Measurements from ENCODE around the gene TAF11L14. TPM values are rescaled to one million over a fixed set of nuclear protein-coding genes. Genes with fewer than 3 reads are reported as not detected.
"Not testable (repeated sequence)": the region's sequence is repeated elsewhere in the genome, so short reads cannot be mapped to it uniquely, and the experiment has no call there.

Gene TAF11L14
- total RNA-seq, 1 experiment from 2014 or later: not detected

DNA sequence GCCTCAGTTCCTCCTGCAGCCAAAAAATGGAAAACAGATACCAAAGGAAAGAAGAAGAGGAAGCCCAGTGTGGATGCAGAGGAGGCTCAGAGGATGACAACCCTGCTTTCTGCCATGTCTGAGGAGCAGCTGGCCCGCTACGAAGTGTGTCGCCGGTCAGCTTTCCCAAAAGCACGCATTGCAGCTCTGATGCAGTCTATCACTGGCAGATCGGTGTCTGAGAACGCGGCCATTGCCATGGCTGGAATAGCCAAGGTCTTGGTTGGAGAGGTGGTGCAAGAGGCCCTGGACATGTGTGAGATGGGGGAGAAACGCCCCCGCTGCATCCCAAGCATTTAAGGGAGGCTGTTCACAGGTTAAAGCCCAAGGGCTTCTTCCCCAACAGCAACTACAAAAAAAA is 15.0 kb downstream of the TAF11L14 start:
- WGBS (ENCODE audit: extremely low coverage, insufficient read length, low lambda C conversion rate): no CpG with 5 or more reads among the region's 10 CpGs
- not testable (repeated sequence) for H3K4ac ChIP-seq (ENCODE audit: low read depth, low read length); H3K14ac ChIP-seq (ENCODE audit: insufficient read depth, low read length); H3K27me3 ChIP-seq (ENCODE audit: insufficient read depth, low read length); H3K18ac ChIP-seq (ENCODE audit: insufficient read length, low read depth, low read length); H3K9ac ChIP-seq (ENCODE audit: extremely low read depth, insufficient read length, low read length); H3K9me3 Mint-ChIP-seq; H2BK12ac ChIP-seq (ENCODE audit: insufficient read length, low read depth, low read length); H2BK120ac ChIP-seq (ENCODE audit: low read depth, low read length, poor library complexity, severe bottlenecking); H3K79me1 ChIP-seq (ENCODE audit: insufficient read depth, low read depth, low read length, poor library complexity, severe bottlenecking); H3K4me1 ChIP-seq (ENCODE audit: insufficient read depth, low read length); H3K23me2 ChIP-seq (ENCODE audit: insufficient read length, low read depth, low read length, poor library complexity, severe bottlenecking); H2AK5ac ChIP-seq (ENCODE audit: insufficient read length, low read length); H4K20me1 ChIP-seq (ENCODE audit: control insufficient read depth, insufficient read depth, insufficient read length); H2BK5ac ChIP-seq (ENCODE audit: insufficient read length, low read length); H3K79me2 ChIP-seq (ENCODE audit: insufficient read depth, low read length); H3K27me3 Mint-ChIP-seq (ENCODE audit: low read depth); H3T11ph ChIP-seq (ENCODE audit: low read length); H2BK20ac ChIP-seq (ENCODE audit: low read depth, low read length, poor library complexity, severe bottlenecking); H3K27ac ChIP-seq (ENCODE audit: insufficient read length, low read depth, low read length); H3K4me3 Mint-ChIP-seq; H4K91ac ChIP-seq (ENCODE audit: insufficient read length, low read depth, low read length); H3K56ac ChIP-seq (ENCODE audit: insufficient read length, low read depth, low read length); DNase-seq; H4K5ac ChIP-seq (ENCODE audit: insufficient read length, low read depth, low read length); H2BK15ac ChIP-seq (ENCODE audit: low read depth, low read length); H3K4me2 ChIP-seq (ENCODE audit: insufficient read depth, insufficient read length, low read length); H3K27ac Mint-ChIP-seq; H2AFZ ChIP-seq (ENCODE audit: low read length); H4K8ac ChIP-seq (replicated peaks; ENCODE audit: insufficient read length, low read depth, low read length); H3K23ac ChIP-seq (ENCODE audit: insufficient read length, low read depth, low read length); H3K9me3 ChIP-seq (ENCODE audit: control insufficient read depth, low read depth, low read length); H3K4me1 Mint-ChIP-seq; H3K36me3 Mint-ChIP-seq (ENCODE audit: insufficient read depth in 1 of 3, low read depth in 3 of 3)

Data from H9 (cell line).